PC-3 (cell line): Measurements from ENCODE around the gene CNNM3. TPM values are rescaled to one million over a fixed set of nuclear protein-coding genes. Genes with fewer than 3 reads are reported as not detected.

Source experiments
- ATAC-seq: fragments of 200-7000 bp; cut with Tn5 transposase; 2 replicates; pipeline ENCODE4 v1.9.1; 2020; ENCODE audit warnings: mild to moderate bottlenecking, moderate library complexity
- BruUV-seq: library from RNA; stranded (reverse); fragments of 400-500 nt; replicated peaks from 2 replicates; lab custom pipeline; 2021; lab: Mats Ljungman, UMichigan
- CTCF ChIA-PET: fragments of 300-600 bp; sonication (Branson Sonifier 250); formaldehyde crosslinking; loops from one replicate; lab custom pipeline; 2022; ENCODE audit warnings: antibody characterized with exemption; lab: Charles Lee
- POLR2A ChIA-PET: fragments of 300-600 bp; sonication (Branson Sonifier 250); formaldehyde crosslinking; loops from one replicate; lab custom pipeline; 2022; ENCODE audit warnings: antibody characterized with exemption; ENCODE audit not compliant: unreplicated experiment; lab: Charles Lee
- DNase-seq: peaks from one replicate; pipeline ENCODE4 v3.0.0-alpha.2; 2015
- H2AFZ ChIP-seq: fragments of 300-600 bp; sonication (generic); 2 replicates; pipeline ENCODE4 v1.6.0; 2016; ENCODE audit warnings: antibody characterized with exemption, low read length
- H3F3A ChIP-seq: fragments of 300-600 bp; sonication (generic); one replicate; pipeline ENCODE4 v1.6.0; 2017; ENCODE audit warnings: antibody characterized with exemption, low read length, control low read depth, mild to moderate bottlenecking; ENCODE audit not compliant: unreplicated experiment
- H3K27ac ChIP-seq: fragments of 300-600 bp; sonication (generic); 2 replicates; pipeline ENCODE4 v1.5.1; 2016; ENCODE audit warnings: mild to moderate bottlenecking, low read length
- H3K27me3 ChIP-seq: fragments of 300-600 bp; sonication (generic); 2 replicates; pipeline ENCODE4 v1.6.1; 2016; ENCODE audit warnings: low read length, mixed read lengths
- H3K36me3 ChIP-seq: fragments of 300-600 bp; sonication (generic); 2 replicates; pipeline ENCODE4 v1.6.1; 2016; ENCODE audit warnings: low read depth, mixed run types, low read length, mixed read lengths
- H3K4me1 ChIP-seq: fragments of 300-600 bp; sonication (generic); 2 replicates; pipeline ENCODE4 v1.5.1; 2016; ENCODE audit warnings: low read length; ENCODE audit not compliant: insufficient read depth
- H3K4me2 ChIP-seq: fragments of 300-600 bp; sonication (generic); 2 replicates; pipeline ENCODE4 v1.6.0; 2016; ENCODE audit warnings: low read length
- H3K4me3 ChIP-seq: fragments of 300-600 bp; sonication (generic); 2 replicates; pipeline ENCODE4 v1.5.1; 2016; ENCODE audit warnings: mild to moderate bottlenecking, low read length, mixed read lengths
- H3K79me2 ChIP-seq: fragments of 300-600 bp; sonication (generic); 2 replicates; pipeline ENCODE4 v1.6.1; 2017; ENCODE audit warnings: low read length, mixed read lengths
- H3K9ac ChIP-seq: fragments of 300-600 bp; sonication (generic); 2 replicates; pipeline ENCODE4 v1.6.0; 2016; ENCODE audit warnings: mild to moderate bottlenecking, low read length
- H3K9me2 ChIP-seq: fragments of 300-600 bp; sonication (generic); replicated peaks from 2 replicates; pipeline ENCODE4 v1.6.1; 2016; ENCODE audit warnings: mixed run types, low read length, mixed read lengths
- H3K9me3 ChIP-seq: fragments of 300-600 bp; sonication (generic); 2 replicates; pipeline ENCODE4 v1.6.1; 2016; ENCODE audit warnings: low read length, mixed read lengths
- H4K20me1 ChIP-seq: fragments of 300-600 bp; sonication (generic); 2 replicates; pipeline ENCODE4 v1.6.1; 2016; ENCODE audit warnings: low read length, mixed read lengths
- EZH2 ChIP-seq: fragments of 300-600 bp; sonication (generic); IDR thresholded peaks from one replicate; pipeline ENCODE4 v1.6.1; 2017; ENCODE audit warnings: antibody characterized with exemption, mild to moderate bottlenecking, low read length; ENCODE audit not compliant: unreplicated experiment
- EZH2phosphoT487 ChIP-seq: fragments of 300-600 bp; sonication (generic); IDR thresholded peaks from 2 replicates; pipeline ENCODE4 v1.6.1; 2018; ENCODE audit warnings: mild to moderate bottlenecking, antibody characterized with exemption, low read length, borderline replicate concordance
- intact Hi-C: fragments of 100-400 bp; cut with micrococcal nuclease; formaldehyde crosslinking; loops from 2 replicates; pipeline ENCODE4 v1.9.0; 2023
- total RNA-seq: library from RNA; depleted of rRNA; stranded (reverse); fragments of >200 nt; gene quantifications from 2 replicates; pipeline ENCODE4 v1.2.3, GENCODE V29; 2014
- TF ChIP-seq, protein P1 (sequence below): fragments of 300-600 bp; sonication (generic); conservative IDR thresholded peaks from 2 replicates; pipeline ENCODE4 v1.5.1; 2017; ENCODE audit warnings: antibody characterized with exemption, low read depth, mild to moderate bottlenecking, low read length

CNNM3 gene
- total RNA-seq, 1 experiment from 2014 or later: 9.0 TPM

DNA sequence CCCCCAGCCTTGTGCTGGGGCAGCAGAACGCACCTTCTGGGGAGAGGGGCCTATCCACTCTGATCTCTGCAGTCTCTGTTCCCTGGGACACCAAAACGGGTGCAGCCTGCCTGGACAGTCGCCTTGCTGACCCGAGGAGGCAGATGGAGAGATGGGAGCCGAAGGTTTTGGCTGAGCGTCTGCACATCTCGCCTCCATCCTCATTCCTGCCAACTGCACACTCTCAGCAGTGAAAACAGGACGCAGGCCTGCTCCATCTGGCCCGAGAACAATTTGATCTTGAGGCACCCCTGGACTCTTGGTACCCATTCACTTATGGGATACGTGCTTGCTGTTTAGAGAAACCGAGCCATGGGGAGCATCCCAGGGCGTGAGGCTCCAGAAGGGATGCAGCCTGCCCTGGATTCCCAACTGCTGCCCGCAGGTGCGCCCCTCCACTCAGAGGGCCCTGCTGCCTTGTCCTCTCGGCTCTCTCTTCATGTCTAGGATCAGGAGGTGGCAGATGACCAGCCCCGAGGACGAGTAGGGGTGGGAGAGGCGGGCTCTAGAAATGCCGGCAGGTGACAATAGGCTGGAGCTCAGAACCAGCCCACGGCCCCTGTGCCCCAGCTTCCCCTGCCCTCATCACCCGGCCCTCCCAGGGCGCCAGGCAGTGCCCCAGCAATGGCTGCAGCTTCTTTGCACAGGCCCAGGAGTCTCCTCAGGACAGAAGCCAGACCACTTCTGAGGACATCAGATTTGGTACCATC, 62.9 kb downstream of the CNNM3 start:
- H3K36me3 ChIP-seq: no peaks in the 10 kb centered on the region
- no peaks in the 10 kb centered on the region for H3K9me2 ChIP-seq
- no TSS peak for BruUV-seq
- no peak overlapping the region for H3K4me2 ChIP-seq
- no peak overlapping the region for H3K27ac ChIP-seq
- intact Hi-C loops: no loop called here
- no peak for DNase-seq
- H2AFZ ChIP-seq: no peak overlapping the region
- ChIA-PET CTCF (no interaction called here), POLR2A (no interaction called here)
- no peak overlapping the region for H3K4me3 ChIP-seq
- no peaks in the 10 kb centered on the region for H3K27me3 ChIP-seq
- H3K4me1 ChIP-seq: peaks cover 31% of the 10 kb centered on the region
- no peak for ATAC-seq
- no peak for TF ChIP-seq EZH2phosphoT487
- no peaks in the 10 kb centered on the region for H3K79me2 ChIP-seq
- H3F3A ChIP-seq: no peaks in the 10 kb centered on the region
- H3K9ac ChIP-seq: no peak overlapping the region
- H3K9me3 ChIP-seq: no peaks in the 10 kb centered on the region
- no peaks in the 10 kb centered on the region for H4K20me1 ChIP-seq

DNA sequence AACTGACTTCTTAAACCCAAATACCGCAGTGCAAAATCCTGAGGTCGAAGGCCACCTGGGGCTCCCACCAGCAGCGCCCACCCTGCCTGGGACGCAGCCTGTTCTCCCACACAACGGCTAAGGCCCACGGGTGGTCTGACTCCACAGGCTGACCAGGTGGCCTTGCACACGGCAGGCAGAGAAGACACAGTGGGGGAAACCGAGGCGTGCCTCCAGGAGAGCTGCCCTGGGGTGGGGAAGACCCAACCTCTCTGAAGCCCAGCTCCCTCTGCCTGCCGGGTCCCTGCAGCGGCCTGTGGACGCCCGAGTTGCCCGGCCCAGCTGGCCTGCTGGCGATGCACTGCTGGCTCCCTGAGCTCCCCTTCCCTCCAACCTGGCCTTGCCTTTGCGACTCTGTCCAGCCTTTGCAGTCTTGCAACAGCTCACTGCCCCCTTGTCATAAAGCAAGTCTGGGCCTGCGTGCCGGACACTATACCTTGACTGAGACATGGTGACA, 63.5 kb downstream of the CNNM3 start:
- Histone ChIP-seq H3F3A (no peaks in the 10 kb centered on the region), H3K9ac (no peak overlapping the region), H3K27ac (no peak overlapping the region), H4K20me1 (no peaks in the 10 kb centered on the region), H3K4me2 (no peak overlapping the region), H3K27me3 (no peaks in the 10 kb centered on the region), H2AFZ (no peak overlapping the region), H3K9me3 (no peaks in the 10 kb centered on the region), H3K9me2 (no peaks in the 10 kb centered on the region), H3K4me1 (peaks cover 32% of the 10 kb centered on the region), H3K79me2 (no peaks in the 10 kb centered on the region), H3K36me3 (no peaks in the 10 kb centered on the region), H3K4me3 (no peak overlapping the region)
- no peak for ATAC-seq
- CTCF ChIA-PET: no interaction called here
- POLR2A ChIA-PET: no interaction called here
- no TSS peak for BruUV-seq
- TF ChIP-seq, protein P1, sequence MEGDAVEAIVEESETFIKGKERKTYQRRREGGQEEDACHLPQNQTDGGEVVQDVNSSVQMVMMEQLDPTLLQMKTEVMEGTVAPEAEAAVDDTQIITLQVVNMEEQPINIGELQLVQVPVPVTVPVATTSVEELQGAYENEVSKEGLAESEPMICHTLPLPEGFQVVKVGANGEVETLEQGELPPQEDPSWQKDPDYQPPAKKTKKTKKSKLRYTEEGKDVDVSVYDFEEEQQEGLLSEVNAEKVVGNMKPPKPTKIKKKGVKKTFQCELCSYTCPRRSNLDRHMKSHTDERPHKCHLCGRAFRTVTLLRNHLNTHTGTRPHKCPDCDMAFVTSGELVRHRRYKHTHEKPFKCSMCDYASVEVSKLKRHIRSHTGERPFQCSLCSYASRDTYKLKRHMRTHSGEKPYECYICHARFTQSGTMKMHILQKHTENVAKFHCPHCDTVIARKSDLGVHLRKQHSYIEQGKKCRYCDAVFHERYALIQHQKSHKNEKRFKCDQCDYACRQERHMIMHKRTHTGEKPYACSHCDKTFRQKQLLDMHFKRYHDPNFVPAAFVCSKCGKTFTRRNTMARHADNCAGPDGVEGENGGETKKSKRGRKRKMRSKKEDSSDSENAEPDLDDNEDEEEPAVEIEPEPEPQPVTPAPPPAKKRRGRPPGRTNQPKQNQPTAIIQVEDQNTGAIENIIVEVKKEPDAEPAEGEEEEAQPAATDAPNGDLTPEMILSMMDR: no peak
- TF ChIP-seq EZH2phosphoT487 (no peak), EZH2 (no peak)
- DNase-seq: no peak
- intact Hi-C loops: no loop called here

DNA sequence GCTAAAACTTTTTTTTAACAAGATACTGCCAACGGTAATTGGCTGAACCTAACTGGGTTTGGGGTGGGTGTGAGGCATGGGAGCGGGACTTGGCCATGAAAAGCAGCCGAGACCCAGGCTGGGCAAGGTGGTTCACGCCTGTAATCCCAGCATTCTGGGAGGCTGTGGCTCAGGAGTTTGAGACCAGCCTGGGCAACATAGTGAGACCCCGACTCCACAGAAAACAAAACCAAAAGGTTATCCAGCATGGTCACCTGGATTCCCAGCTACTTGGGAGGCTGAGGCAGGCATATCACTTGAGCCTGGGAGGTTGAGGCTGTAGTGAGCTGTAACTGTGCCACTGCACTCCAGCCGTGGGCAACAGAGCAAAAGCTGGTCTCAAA, 64.8 kb downstream of the CNNM3 start:
- Histone ChIP-seq H4K20me1 (no peaks in the 10 kb centered on the region), H3K27me3 (no peaks in the 10 kb centered on the region), H3K36me3 (no peaks in the 10 kb centered on the region), H3K9me2 (no peaks in the 10 kb centered on the region), H2AFZ (no peak overlapping the region), H3K4me2 (no peak overlapping the region), H3F3A (no peaks in the 10 kb centered on the region), H3K4me3 (no peak overlapping the region), H3K4me1 (peaks cover 40% of the 10 kb centered on the region), H3K27ac (no peak overlapping the region), H3K9ac (no peak overlapping the region), H3K79me2 (no peaks in the 10 kb centered on the region), H3K9me3 (no peaks in the 10 kb centered on the region)
- no TSS peak for BruUV-seq
- no peak for DNase-seq
- intact Hi-C loops: no loop called here
- no peak for ATAC-seq
- ChIA-PET POLR2A (no interaction called here), CTCF (interaction anchor here (0.6 kb wide), 1 partner anchor 71 kb away, joined by 6 read pairs; no protein-coding TSS in a partner anchor)
- TF ChIP-seq, protein P1: no peak
- TF ChIP-seq EZH2phosphoT487: no peak
- TF ChIP-seq EZH2: no peak
